NCI-H1105 (cell line): ENCODE measurements around the gene LATS2.

Experiments used
- DNase-seq: peaks from one replicate; lab custom pipeline; 2025; lab: John Stamatoyannopoulos, UW

Gene LATS2

GRCh38 chr13:21047591-21048282 is 13.6 kb downstream of the LATS2 start:
- DNase-seq, result no peak

- DNase-seq, result no peak
These were observed 14.3 kb downstream of the LATS2 start for GRCh38 chr13:21047087-21047486.

- DNase-seq, result no peak
These were observed 15.2 kb downstream of the LATS2 start for GRCh38 chr13:21046203-21046602.

- DNase-seq, result no peak
These were observed 16.3 kb downstream of the LATS2 start for GRCh38 chr13:21045100-21045499.

GRCh38 chr13:21043898-21044297 is 17.5 kb downstream of the LATS2 start:
- DNase-seq, result no peak

- DNase-seq, result no peak
These were observed 21.1 kb downstream of the LATS2 start for GRCh38 chr13:21040120-21040826.

GRCh38 chr13:21039097-21039800 is 22.1 kb downstream of the LATS2 start:
- no peak for DNase-seq

GRCh38 chr13:21037656-21038055 is 23.7 kb downstream of the LATS2 start:
- no peak for DNase-seq

GRCh38 chr13:21035498-21035897 is 25.9 kb downstream of the LATS2 start:
- DNase-seq, result no peak

GRCh38 chr13:21034603-21035191 is 26.7 kb downstream of the LATS2 start:
- DNase-seq, result no peak

- DNase-seq, result no peak
These were observed 27.4 kb downstream of the LATS2 start for GRCh38 chr13:21033856-21034602.

- no peak for DNase-seq
These were observed 28.1 kb downstream of the LATS2 start for GRCh38 chr13:21033212-21033840.

GRCh38 chr13:21032656-21033055 is 28.7 kb downstream of the LATS2 start:
- no peak for DNase-seq

- no peak for DNase-seq
These were observed 29.7 kb downstream of the LATS2 start for GRCh38 chr13:21031594-21032275.

- no peak for DNase-seq
These were observed 35.8 kb downstream of the LATS2 start for GRCh38 chr13:21025539-21025938.

- DNase-seq, result no peak
These were observed 39.1 kb downstream of the LATS2 start for GRCh38 chr13:21022056-21022979.

GRCh38 chr13:21020581-21020980 is 40.8 kb downstream of the LATS2 start:
- DNase-seq, result no peak

GRCh38 chr13:21020176-21020575 is 41.2 kb downstream of the LATS2 start:
- DNase-seq, result no peak

- no peak for DNase-seq
These were observed 43.2 kb downstream of the LATS2 start for GRCh38 chr13:21018220-21018619.

- DNase-seq, result no peak
These were observed 44.9 kb downstream of the LATS2 start for GRCh38 chr13:21016487-21016886.
